PC-3 (cell line): ENCODE measurements around the gene PPARG. TPM values are rescaled to one million over a fixed set of nuclear protein-coding genes. Genes with fewer than 3 reads are reported as not detected.

ENCODE experiments used
- ATAC-seq: fragments of 200-7000 bp; cut with Tn5 transposase; 2 replicates; pipeline ENCODE4 v1.9.1; 2020; ENCODE audit warnings: mild to moderate bottlenecking, moderate library complexity
- BruUV-seq: library from RNA; stranded (reverse); fragments of 400-500 nt; replicated peaks from 2 replicates; lab custom pipeline; 2021; lab: Mats Ljungman, UMichigan
- CTCF ChIA-PET: fragments of 300-600 bp; sonication (Branson Sonifier 250); formaldehyde crosslinking; loops from one replicate; lab custom pipeline; 2022; ENCODE audit warnings: antibody characterized with exemption; lab: Charles Lee
- POLR2A ChIA-PET: fragments of 300-600 bp; sonication (Branson Sonifier 250); formaldehyde crosslinking; loops from one replicate; lab custom pipeline; 2022; ENCODE audit warnings: antibody characterized with exemption; ENCODE audit not compliant: unreplicated experiment; lab: Charles Lee
- DNase-seq: peaks from one replicate; pipeline ENCODE4 v3.0.0-alpha.2; 2015
- H2AFZ ChIP-seq: fragments of 300-600 bp; sonication (generic); 2 replicates; pipeline ENCODE4 v1.6.0; 2016; ENCODE audit warnings: antibody characterized with exemption, low read length
- H3F3A ChIP-seq: fragments of 300-600 bp; sonication (generic); one replicate; pipeline ENCODE4 v1.6.0; 2017; ENCODE audit warnings: antibody characterized with exemption, low read length, control low read depth, mild to moderate bottlenecking; ENCODE audit not compliant: unreplicated experiment
- H3K27ac ChIP-seq: fragments of 300-600 bp; sonication (generic); 2 replicates; pipeline ENCODE4 v1.5.1; 2016; ENCODE audit warnings: mild to moderate bottlenecking, low read length
- H3K27me3 ChIP-seq: fragments of 300-600 bp; sonication (generic); 2 replicates; pipeline ENCODE4 v1.6.1; 2016; ENCODE audit warnings: low read length, mixed read lengths
- H3K36me3 ChIP-seq: fragments of 300-600 bp; sonication (generic); 2 replicates; pipeline ENCODE4 v1.6.1; 2016; ENCODE audit warnings: low read depth, mixed run types, low read length, mixed read lengths
- H3K4me1 ChIP-seq: fragments of 300-600 bp; sonication (generic); 2 replicates; pipeline ENCODE4 v1.5.1; 2016; ENCODE audit warnings: low read length; ENCODE audit not compliant: insufficient read depth
- H3K4me2 ChIP-seq: fragments of 300-600 bp; sonication (generic); 2 replicates; pipeline ENCODE4 v1.6.0; 2016; ENCODE audit warnings: low read length
- H3K4me3 ChIP-seq: fragments of 300-600 bp; sonication (generic); 2 replicates; pipeline ENCODE4 v1.5.1; 2016; ENCODE audit warnings: mild to moderate bottlenecking, low read length, mixed read lengths
- H3K79me2 ChIP-seq: fragments of 300-600 bp; sonication (generic); 2 replicates; pipeline ENCODE4 v1.6.1; 2017; ENCODE audit warnings: low read length, mixed read lengths
- H3K9ac ChIP-seq: fragments of 300-600 bp; sonication (generic); 2 replicates; pipeline ENCODE4 v1.6.0; 2016; ENCODE audit warnings: mild to moderate bottlenecking, low read length
- H3K9me2 ChIP-seq: fragments of 300-600 bp; sonication (generic); replicated peaks from 2 replicates; pipeline ENCODE4 v1.6.1; 2016; ENCODE audit warnings: mixed run types, low read length, mixed read lengths
- H3K9me3 ChIP-seq: fragments of 300-600 bp; sonication (generic); 2 replicates; pipeline ENCODE4 v1.6.1; 2016; ENCODE audit warnings: low read length, mixed read lengths
- H4K20me1 ChIP-seq: fragments of 300-600 bp; sonication (generic); 2 replicates; pipeline ENCODE4 v1.6.1; 2016; ENCODE audit warnings: low read length, mixed read lengths
- EZH2 ChIP-seq: fragments of 300-600 bp; sonication (generic); IDR thresholded peaks from one replicate; pipeline ENCODE4 v1.6.1; 2017; ENCODE audit warnings: antibody characterized with exemption, mild to moderate bottlenecking, low read length; ENCODE audit not compliant: unreplicated experiment
- EZH2phosphoT487 ChIP-seq: fragments of 300-600 bp; sonication (generic); IDR thresholded peaks from 2 replicates; pipeline ENCODE4 v1.6.1; 2018; ENCODE audit warnings: mild to moderate bottlenecking, antibody characterized with exemption, low read length, borderline replicate concordance
- intact Hi-C: fragments of 100-400 bp; cut with micrococcal nuclease; formaldehyde crosslinking; loops from 2 replicates; pipeline ENCODE4 v1.9.0; 2023
- total RNA-seq: library from RNA; depleted of rRNA; stranded (reverse); fragments of >200 nt; gene quantifications from 2 replicates; pipeline ENCODE4 v1.2.3, GENCODE V29; 2014
- TF ChIP-seq, protein P1 (sequence below): fragments of 300-600 bp; sonication (generic); conservative IDR thresholded peaks from 2 replicates; pipeline ENCODE4 v1.5.1; 2017; ENCODE audit warnings: antibody characterized with exemption, low read depth, mild to moderate bottlenecking, low read length

Gene PPARG
- total RNA-seq, 1 experiment from 2014 or later = 250 TPM

DNA sequence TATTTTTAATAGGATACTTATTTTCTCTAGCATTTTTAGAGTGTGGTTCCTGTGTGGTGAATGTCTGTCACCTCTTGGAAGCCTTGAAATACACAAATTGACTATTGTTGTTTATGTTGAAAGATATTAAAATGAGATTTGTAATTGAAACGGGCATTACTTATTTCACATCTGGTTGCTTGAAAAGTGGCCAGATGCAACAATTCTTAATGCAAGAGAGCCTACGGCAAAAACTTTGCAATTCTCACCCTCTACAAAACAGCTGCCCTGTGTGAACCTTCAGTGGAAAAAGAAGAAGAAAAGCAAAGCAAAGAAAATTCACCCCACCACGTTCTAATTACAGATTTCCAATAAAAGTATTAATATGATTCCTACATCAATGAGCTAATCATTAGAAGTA is 46.6 kb downstream of the PPARG start:
- H3K4me2 ChIP-seq = no peak overlapping the region
- H3K9me3 ChIP-seq = no peaks in the 10 kb centered on the region
- no peak overlapping the region for H2AFZ ChIP-seq
- ATAC-seq (no peak), DNase-seq (no peak)
- H3F3A ChIP-seq = peaks cover 5% of the 10 kb centered on the region
- H3K27ac ChIP-seq = no peak overlapping the region
- H3K9ac ChIP-seq = no peak overlapping the region
- no TSS peak for BruUV-seq
- peaks cover 35% of the 10 kb centered on the region for H3K4me1 ChIP-seq
- intact Hi-C loops = no loop called here
- no peak overlapping the region for H3K4me3 ChIP-seq
- ChIA-PET CTCF (no interaction called here), POLR2A (no interaction called here)
- H3K36me3 ChIP-seq = peaks cover 70% of the 10 kb centered on the region
- H3K79me2 ChIP-seq = peaks cover 96% of the 10 kb centered on the region
- H3K27me3 ChIP-seq = no peaks in the 10 kb centered on the region
- TF ChIP-seq, protein P1, sequence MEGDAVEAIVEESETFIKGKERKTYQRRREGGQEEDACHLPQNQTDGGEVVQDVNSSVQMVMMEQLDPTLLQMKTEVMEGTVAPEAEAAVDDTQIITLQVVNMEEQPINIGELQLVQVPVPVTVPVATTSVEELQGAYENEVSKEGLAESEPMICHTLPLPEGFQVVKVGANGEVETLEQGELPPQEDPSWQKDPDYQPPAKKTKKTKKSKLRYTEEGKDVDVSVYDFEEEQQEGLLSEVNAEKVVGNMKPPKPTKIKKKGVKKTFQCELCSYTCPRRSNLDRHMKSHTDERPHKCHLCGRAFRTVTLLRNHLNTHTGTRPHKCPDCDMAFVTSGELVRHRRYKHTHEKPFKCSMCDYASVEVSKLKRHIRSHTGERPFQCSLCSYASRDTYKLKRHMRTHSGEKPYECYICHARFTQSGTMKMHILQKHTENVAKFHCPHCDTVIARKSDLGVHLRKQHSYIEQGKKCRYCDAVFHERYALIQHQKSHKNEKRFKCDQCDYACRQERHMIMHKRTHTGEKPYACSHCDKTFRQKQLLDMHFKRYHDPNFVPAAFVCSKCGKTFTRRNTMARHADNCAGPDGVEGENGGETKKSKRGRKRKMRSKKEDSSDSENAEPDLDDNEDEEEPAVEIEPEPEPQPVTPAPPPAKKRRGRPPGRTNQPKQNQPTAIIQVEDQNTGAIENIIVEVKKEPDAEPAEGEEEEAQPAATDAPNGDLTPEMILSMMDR = no peak
- TF ChIP-seq EZH2 (no peak), EZH2phosphoT487 (no peak)
- peaks cover 9% of the 10 kb centered on the region; the same call in 1 of the 2 replicates for H4K20me1 ChIP-seq
- no peaks in the 10 kb centered on the region for H3K9me2 ChIP-seq

DNA sequence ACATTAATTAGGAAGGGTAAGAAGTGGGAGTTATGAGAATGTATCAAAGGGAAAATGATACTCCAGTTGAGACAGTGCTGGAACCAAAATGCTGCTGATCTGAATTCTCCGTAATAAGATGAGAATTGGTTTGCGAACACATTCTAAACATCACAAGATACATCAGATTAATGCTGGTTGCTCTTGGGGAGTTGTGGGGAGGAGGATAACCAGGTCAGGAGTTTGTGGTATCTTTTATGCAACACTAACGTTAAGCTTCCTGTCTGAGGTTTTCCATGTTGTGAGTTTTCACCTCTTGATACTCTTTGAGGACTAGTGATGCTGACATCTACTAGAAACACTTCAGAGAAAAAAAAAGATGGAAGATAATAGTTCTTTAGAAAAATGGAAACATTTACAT is 47.2 kb downstream of the PPARG start:
- BruUV-seq = no TSS peak
- Histone ChIP-seq H3K4me2 (no peak overlapping the region), H3K4me3 (no peak overlapping the region), H4K20me1 (peaks cover 6% of the 10 kb centered on the region; the same call in 1 of the 2 replicates), H3K36me3 (peaks cover 67% of the 10 kb centered on the region), H3K4me1 (peaks cover 38% of the 10 kb centered on the region), H3K27me3 (no peaks in the 10 kb centered on the region), H3F3A (peaks cover 5% of the 10 kb centered on the region), H2AFZ (no peak overlapping the region), H3K9ac (no peak overlapping the region), H3K79me2 (peaks cover 94% of the 10 kb centered on the region), H3K27ac (no peak overlapping the region), H3K9me2 (no peaks in the 10 kb centered on the region), H3K9me3 (no peaks in the 10 kb centered on the region)
- no peak for DNase-seq
- intact Hi-C loops = no loop called here
- ChIA-PET POLR2A (interaction anchor here (0.6 kb wide), 1 partner anchor 768 kb away, joined by 4 read pairs; no protein-coding TSS in a partner anchor), CTCF (no interaction called here)
- TF ChIP-seq, protein P1 = no peak
- no peak for TF ChIP-seq EZH2phosphoT487
- TF ChIP-seq EZH2 = no peak
- no peak for ATAC-seq

DNA sequence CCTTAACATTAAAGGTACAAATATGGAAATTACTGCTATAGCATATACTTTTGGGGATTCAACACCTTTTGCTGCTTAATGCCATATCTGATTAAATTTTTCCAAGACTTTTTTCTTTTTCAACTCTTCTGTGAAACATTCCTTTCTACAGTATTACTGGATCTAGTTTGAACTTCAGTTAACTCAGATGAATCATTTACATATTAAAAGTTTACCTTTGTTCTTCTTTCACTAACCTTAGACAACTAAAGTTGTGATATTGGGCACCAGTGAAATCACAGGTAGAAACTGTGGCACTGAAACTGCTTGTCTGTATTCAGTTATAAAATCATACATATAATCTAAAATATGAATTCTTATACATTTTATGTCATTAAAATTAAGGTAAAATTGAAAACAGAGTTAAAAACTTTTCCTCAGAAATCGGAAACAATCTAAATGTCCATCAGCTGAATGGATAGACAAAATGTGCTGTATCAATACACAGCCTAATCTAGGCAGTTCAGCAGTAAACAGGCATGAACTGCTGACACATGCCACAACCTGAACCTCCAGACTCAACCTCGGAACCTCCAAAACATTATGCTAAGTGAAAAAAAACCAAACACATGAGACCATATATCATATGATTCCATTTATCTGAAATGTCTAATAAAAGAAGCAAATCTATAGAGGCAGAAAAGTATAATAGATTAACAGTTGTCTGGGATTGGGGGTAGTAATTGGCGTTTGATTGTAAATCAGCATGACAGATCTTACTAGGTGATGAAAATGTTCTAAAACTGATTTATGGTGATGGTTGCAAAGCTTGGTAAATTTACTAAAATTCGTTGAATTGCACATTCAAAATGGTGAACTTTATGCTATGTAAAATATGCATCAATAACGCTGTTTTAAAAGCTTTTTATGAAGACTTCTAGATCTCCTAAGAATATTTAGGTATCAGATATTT is 50.0 kb downstream of the PPARG start:
- Histone ChIP-seq H3K27ac (peak overlapping the region; percentile 20), H3K27me3 (no peaks in the 10 kb centered on the region), H3K4me3 (no peak overlapping the region), H2AFZ (no peak overlapping the region), H3K9me2 (no peaks in the 10 kb centered on the region), H3F3A (peaks cover 5% of the 10 kb centered on the region), H3K9ac (no peak overlapping the region), H3K4me2 (no peak overlapping the region; the same call in 1 of the 2 replicates), H3K9me3 (no peaks in the 10 kb centered on the region), H3K79me2 (peaks cover 86% of the 10 kb centered on the region), H3K4me1 (peaks cover 53% of the 10 kb centered on the region), H3K36me3 (peaks cover 66% of the 10 kb centered on the region), H4K20me1 (no peaks in the 10 kb centered on the region)
- CTCF ChIA-PET = no interaction called here
- no TSS peak for BruUV-seq
- no peak for DNase-seq
- TF ChIP-seq, protein P1 = no peak
- TF ChIP-seq EZH2 = no peak
- no peak for TF ChIP-seq EZH2phosphoT487
- intact Hi-C loops = no loop called here
- POLR2A ChIA-PET = no interaction called here
- peak; percentile 25; the same call in 1 of the 2 replicates for ATAC-seq
